ENCODE measurements around the gene NDUFAF8. TPM values are rescaled to one million over a fixed set of nuclear protein-coding genes. Genes with fewer than 3 reads are reported as not detected.

The NDUFAF8 gene
- total RNA-seq, 2 experiments from 2014 or later: 75.7 to 77.0 TPM

- Mint-ChIP-seq H3K9me3 (no peaks in the 10 kb centered on the region), H3K4me3 (no peak overlapping the region), H3K36me3 (ENCODE audit: low read depth) (peaks cover 5% of the 10 kb centered on the region), H3K27me3 (ENCODE audit: low read depth) (no peaks in the 10 kb centered on the region), H3K27ac (no peak overlapping the region), H3K4me1 (ENCODE audit: low read depth) (peaks cover 6% of the 10 kb centered on the region)
- no peak for DNase-seq
- CTCF ChIA-PET: no interaction called here
- intact Hi-C loops (cut with micrococcal nuclease): no loop called here
Observed at GRCh38 chr17:81246679-81247338, 7.7 kb downstream of the NDUFAF8 start.

GRCh38 chr17:81247339-81247990 lies 8.3 kb downstream of the NDUFAF8 start:
- CTCF ChIA-PET: no interaction called here
- H3K9me3 Mint-ChIP-seq: no peaks in the 10 kb centered on the region
- H3K27me3 Mint-ChIP-seq (ENCODE audit: low read depth): no peaks in the 10 kb centered on the region
- no peak overlapping the region for H3K27ac Mint-ChIP-seq
- peaks cover 3% of the 10 kb centered on the region for H3K36me3 Mint-ChIP-seq (ENCODE audit: low read depth)
- H3K4me1 Mint-ChIP-seq (ENCODE audit: low read depth): peaks cover 2% of the 10 kb centered on the region
- DNase-seq: no peak
- no peak overlapping the region for H3K4me3 Mint-ChIP-seq
- intact Hi-C loops (cut with micrococcal nuclease): no loop called here

GRCh38 chr17:81248649-81249048 lies 9.5 kb downstream of the NDUFAF8 start:
- intact Hi-C loops (cut with micrococcal nuclease): no loop called here
- CTCF ChIA-PET: no interaction called here
- no peak overlapping the region for H3K27ac Mint-ChIP-seq
- H3K27me3 Mint-ChIP-seq (ENCODE audit: low read depth): no peaks in the 10 kb centered on the region
- peaks cover 7% of the 10 kb centered on the region for H3K4me1 Mint-ChIP-seq (ENCODE audit: low read depth)
- H3K36me3 Mint-ChIP-seq (ENCODE audit: low read depth): peaks cover 9% of the 10 kb centered on the region
- H3K9me3 Mint-ChIP-seq: no peaks in the 10 kb centered on the region
- no peak overlapping the region for H3K4me3 Mint-ChIP-seq
- no peak for DNase-seq

- Mint-ChIP-seq H3K27ac (no peak overlapping the region), H3K4me3 (no peak overlapping the region), H3K36me3 (ENCODE audit: low read depth) (peaks cover 9% of the 10 kb centered on the region), H3K27me3 (ENCODE audit: low read depth) (no peaks in the 10 kb centered on the region), H3K9me3 (no peaks in the 10 kb centered on the region), H3K4me1 (ENCODE audit: low read depth) (peaks cover 7% of the 10 kb centered on the region)
- no peak for DNase-seq
- intact Hi-C loops (cut with micrococcal nuclease): loop anchor here (10.0 kb wide), 1 partner anchor 145 kb away; the partner anchor contains the start of gene BAHCC1
- CTCF ChIA-PET: no interaction called here
Observed at GRCh38 chr17:81249223-81250040, 10.3 kb downstream of the NDUFAF8 start.

GRCh38 chr17:81250286-81251093 lies 11.4 kb downstream of the NDUFAF8 start:
- H3K36me3 Mint-ChIP-seq (ENCODE audit: low read depth): peaks cover 9% of the 10 kb centered on the region
- CTCF ChIA-PET: no interaction called here
- intact Hi-C loops (cut with micrococcal nuclease): loop anchor here (10.0 kb wide), 1 partner anchor 144 kb away; the partner anchor contains the start of gene BAHCC1
- H3K27ac Mint-ChIP-seq: no peak overlapping the region
- no peaks in the 10 kb centered on the region for H3K27me3 Mint-ChIP-seq (ENCODE audit: low read depth)
- no peak for DNase-seq
- no peaks in the 10 kb centered on the region for H3K9me3 Mint-ChIP-seq
- H3K4me3 Mint-ChIP-seq: no peak overlapping the region
- H3K4me1 Mint-ChIP-seq (ENCODE audit: low read depth): peaks cover 5% of the 10 kb centered on the region

- CTCF ChIA-PET: no interaction called here
- H3K4me3 Mint-ChIP-seq: no peak overlapping the region
- H3K36me3 Mint-ChIP-seq (ENCODE audit: low read depth): peaks cover 9% of the 10 kb centered on the region
- H3K9me3 Mint-ChIP-seq: no peaks in the 10 kb centered on the region
- intact Hi-C loops (cut with micrococcal nuclease): loop anchor here (10.0 kb wide), 1 partner anchor 144 kb away; the partner anchor contains the start of gene BAHCC1
- no peak for DNase-seq
- H3K27me3 Mint-ChIP-seq (ENCODE audit: low read depth): no peaks in the 10 kb centered on the region
- peaks cover 5% of the 10 kb centered on the region for H3K4me1 Mint-ChIP-seq (ENCODE audit: low read depth)
- no peak overlapping the region for H3K27ac Mint-ChIP-seq
Observed at GRCh38 chr17:81251094-81251708, 12.1 kb downstream of the NDUFAF8 start.

- peaks cover 5% of the 10 kb centered on the region for H3K4me1 Mint-ChIP-seq (ENCODE audit: low read depth)
- intact Hi-C loops (cut with micrococcal nuclease): loop anchor here (2.0 to 10.0 kb wide), 2 partner anchors 45 to 143 kb away; partner anchors contain the start of gene BAHCC1
- no peak overlapping the region for H3K27ac Mint-ChIP-seq
- CTCF ChIA-PET: no interaction called here
- no peaks in the 10 kb centered on the region for H3K9me3 Mint-ChIP-seq
- H3K27me3 Mint-ChIP-seq (ENCODE audit: low read depth): no peaks in the 10 kb centered on the region
- no peak overlapping the region for H3K4me3 Mint-ChIP-seq
- no peak for DNase-seq
- peaks cover 9% of the 10 kb centered on the region for H3K36me3 Mint-ChIP-seq (ENCODE audit: low read depth)
Observed at GRCh38 chr17:81251709-81252301, 12.7 kb downstream of the NDUFAF8 start.

GRCh38 chr17:81252326-81252986 lies 13.3 kb downstream of the NDUFAF8 start:
- CTCF ChIA-PET: interaction anchor here (0.6 to 1.9 kb wide), 7 partner anchors 33 to 293 kb away, joined by 3 to 10 read pairs (median 3); no protein-coding TSS in a partner anchor
- no peaks in the 10 kb centered on the region for H3K27me3 Mint-ChIP-seq (ENCODE audit: low read depth)
- H3K36me3 Mint-ChIP-seq (ENCODE audit: low read depth): peaks cover 8% of the 10 kb centered on the region
- no peak overlapping the region for H3K4me3 Mint-ChIP-seq
- peaks cover 5% of the 10 kb centered on the region for H3K4me1 Mint-ChIP-seq (ENCODE audit: low read depth)
- H3K9me3 Mint-ChIP-seq: no peaks in the 10 kb centered on the region
- no peak for DNase-seq
- intact Hi-C loops (cut with micrococcal nuclease): loop anchor here (2.0 to 10.0 kb wide), 2 partner anchors 44 to 142 kb away; partner anchors contain the start of gene BAHCC1
- H3K27ac Mint-ChIP-seq: no peak overlapping the region

GRCh38 chr17:81252987-81253329 lies 13.8 kb downstream of the NDUFAF8 start:
- CTCF ChIA-PET: interaction anchor here (0.6 to 1.9 kb wide), 7 partner anchors 33 to 293 kb away, joined by 3 to 10 read pairs (median 3); no protein-coding TSS in a partner anchor
- H3K27ac Mint-ChIP-seq: no peak overlapping the region
- H3K9me3 Mint-ChIP-seq: no peaks in the 10 kb centered on the region
- intact Hi-C loops (cut with micrococcal nuclease): loop anchor here (1.0 to 10.0 kb wide), 4 partner anchors 44 to 348 kb away; partner anchors contain the start of gene BAHCC1
- no peaks in the 10 kb centered on the region for H3K27me3 Mint-ChIP-seq (ENCODE audit: low read depth)
- DNase-seq: no peak
- no peak overlapping the region for H3K4me3 Mint-ChIP-seq
- peaks cover 8% of the 10 kb centered on the region for H3K36me3 Mint-ChIP-seq (ENCODE audit: low read depth)
- H3K4me1 Mint-ChIP-seq (ENCODE audit: low read depth): peaks cover 5% of the 10 kb centered on the region

- intact Hi-C loops (cut with micrococcal nuclease): loop anchor here (1.0 to 10.0 kb wide), 4 partner anchors 43 to 348 kb away; partner anchors contain the start of gene BAHCC1
- H3K27ac Mint-ChIP-seq: no peak overlapping the region
- CTCF ChIA-PET: interaction anchor here (0.7 to 1.9 kb wide), 7 partner anchors 32 to 292 kb away, joined by 3 to 10 read pairs (median 3); no protein-coding TSS in a partner anchor
- H3K9me3 Mint-ChIP-seq: no peaks in the 10 kb centered on the region
- no peaks in the 10 kb centered on the region for H3K27me3 Mint-ChIP-seq (ENCODE audit: low read depth)
- peak; percentile 68 for DNase-seq
- peaks cover 8% of the 10 kb centered on the region for H3K36me3 Mint-ChIP-seq (ENCODE audit: low read depth)
- H3K4me1 Mint-ChIP-seq (ENCODE audit: low read depth): peaks cover 5% of the 10 kb centered on the region
- H3K4me3 Mint-ChIP-seq: no peak overlapping the region
Observed at GRCh38 chr17:81253358-81254131, 14.4 kb downstream of the NDUFAF8 start.
